Neural progenitor cell (in vitro differentiated cells): ENCODE results near the gene PLAAT4. TPM values are rescaled to one million over a fixed set of nuclear protein-coding genes. Genes with fewer than 3 reads are reported as not detected.
"Not testable (repeated sequence)": the region's sequence is repeated elsewhere in the genome, so short reads cannot be mapped to it uniquely, and the experiment has no call there.

Source experiments
- DNase-seq: peaks from one replicate; pipeline ENCODE4 v3.0.0-alpha.2; 2016; ENCODE audit warnings: low spot score
- H2AFZ ChIP-seq: fragments of 200-600 bp; sonication (generic); replicated peaks from 2 replicates; pipeline ENCODE4 v1.6.1; 2016; ENCODE audit warnings: antibody characterized with exemption
- H3F3A ChIP-seq: fragments of 200-600 bp; sonication (generic); 2 replicates; pipeline ENCODE4 v1.6.1; 2016; ENCODE audit warnings: antibody characterized with exemption, low read depth
- H3K27ac ChIP-seq: fragments of 200-600 bp; sonication (generic); 2 replicates; pipeline ENCODE4 v1.5.1; 2016; ENCODE audit warnings: mild to moderate bottlenecking
- H3K27me3 ChIP-seq: fragments of 200-600 bp; sonication (generic); 2 replicates; pipeline ENCODE4 v1.6.1; 2016; ENCODE audit warnings: mild to moderate bottlenecking, moderate library complexity
- H3K36me3 ChIP-seq: fragments of 200-600 bp; sonication (generic); 2 replicates; pipeline ENCODE4 v1.5.1; 2016
- H3K4me1 ChIP-seq: fragments of 200-600 bp; sonication (generic); 2 replicates; pipeline ENCODE4 v1.6.1; 2016; ENCODE audit warnings: mixed run types
- H3K4me2 ChIP-seq: fragments of 200-600 bp; sonication (generic); 2 replicates; pipeline ENCODE4 v1.6.1; 2016
- H3K4me3 ChIP-seq: fragments of 200-600 bp; sonication (generic); 2 replicates; pipeline ENCODE4 v1.5.1; 2016
- H3K79me2 ChIP-seq: fragments of 200-600 bp; sonication (generic); 2 replicates; pipeline ENCODE4 v1.6.1; 2016; ENCODE audit warnings: low read depth
- H3K9ac ChIP-seq: fragments of 200-600 bp; sonication (generic); 2 replicates; pipeline ENCODE4 v1.6.1; 2016
- H3K9me3 ChIP-seq: fragments of 200-600 bp; sonication (generic); 2 replicates; pipeline ENCODE4 v1.5.1; 2016; ENCODE audit warnings: low read depth
- H4K20me1 ChIP-seq: fragments of 200-600 bp; sonication (generic); 2 replicates; pipeline ENCODE4 v1.6.1; 2016; ENCODE audit warnings: low read depth
- H3K27ac Mint-ChIP-seq: 3 replicates; pipeline ENCODE4 v1.8.0; 2021; ENCODE audit warnings: mixed read lengths
- H3K27me3 Mint-ChIP-seq: 2 replicates; pipeline ENCODE4 v1.8.0; 2022; ENCODE audit warnings: low read depth, mild to moderate bottlenecking, inconsistent platforms, moderate library complexity, mixed read lengths; ENCODE audit not compliant: insufficient read depth
- H3K36me3 Mint-ChIP-seq: 3 replicates; pipeline ENCODE4 v1.8.0; 2021; ENCODE audit warnings: mixed read lengths
- H3K4me1 Mint-ChIP-seq: 3 replicates; pipeline ENCODE4 v1.8.0; 2021; ENCODE audit warnings: mixed read lengths
- H3K4me3 Mint-ChIP-seq: 3 replicates; pipeline ENCODE4 v1.8.0; 2021; ENCODE audit warnings: mild to moderate bottlenecking, moderate library complexity, mixed read lengths
- H3K9me3 Mint-ChIP-seq: 3 replicates; pipeline ENCODE4 v1.8.0; 2020; ENCODE audit warnings: mixed read lengths
- CTCF ChIP-seq: fragments of 200-600 bp; sonication (generic); IDR thresholded peaks from 2 replicates; pipeline ENCODE4 v1.5.1; 2017; ENCODE audit warnings: antibody characterized with exemption, mild to moderate bottlenecking
- EZH2 ChIP-seq: fragments of 200-600 bp; sonication (generic); IDR thresholded peaks from 2 replicates; pipeline ENCODE4 v1.6.1; 2017; ENCODE audit warnings: antibody characterized with exemption, mild to moderate bottlenecking, moderate library complexity
- EZH2phosphoT487 ChIP-seq: fragments of 200-600 bp; sonication (generic); IDR thresholded peaks from 2 replicates; pipeline ENCODE4 v1.6.1; 2017; ENCODE audit warnings: antibody characterized with exemption
- total RNA-seq: library from RNA; depleted of rRNA; stranded (reverse); fragments of >200 nt; gene quantifications from 2 replicates; pipeline ENCODE4 v1.2.3, GENCODE V29; 2015; ENCODE audit warnings: low replicate concordance

PLAAT4 gene
- total RNA-seq, 1 donor from 2014 or later: not detected

GRCh38 chr11:63537293-63538101 lies 889 bp downstream of the PLAAT4 start:
- Mint-ChIP-seq H3K4me1 (peaks cover 22% of the 10 kb centered on the region), H3K27ac (peak overlapping the region; percentile 88), H3K27me3 (peaks cover 2% of the 10 kb centered on the region), H3K36me3 (no peaks in the 10 kb centered on the region), H3K4me3 (no peak overlapping the region), H3K9me3 (no peaks in the 10 kb centered on the region)
- no peak overlapping the region for H3K4me2 ChIP-seq
- no peaks in the 10 kb centered on the region for H3K9me3 ChIP-seq
- TF ChIP-seq CTCF (no peak), EZH2 (no peak), EZH2phosphoT487 (no peak)
- H3K27me3 ChIP-seq: no peaks in the 10 kb centered on the region
- H3K4me3 ChIP-seq: no peak overlapping the region
- no peak for DNase-seq
- no peaks in the 10 kb centered on the region for H3K79me2 ChIP-seq
- no peak overlapping the region for H3K9ac ChIP-seq
- peaks cover 24% of the 10 kb centered on the region for H3K4me1 ChIP-seq
- H2AFZ ChIP-seq: peak overlapping the region; percentile 57
- no peaks in the 10 kb centered on the region for H4K20me1 ChIP-seq
- no peak overlapping the region for H3K27ac ChIP-seq
- peaks cover 14% of the 10 kb centered on the region for H3F3A ChIP-seq
- no peaks in the 10 kb centered on the region for H3K36me3 ChIP-seq

DNA sequence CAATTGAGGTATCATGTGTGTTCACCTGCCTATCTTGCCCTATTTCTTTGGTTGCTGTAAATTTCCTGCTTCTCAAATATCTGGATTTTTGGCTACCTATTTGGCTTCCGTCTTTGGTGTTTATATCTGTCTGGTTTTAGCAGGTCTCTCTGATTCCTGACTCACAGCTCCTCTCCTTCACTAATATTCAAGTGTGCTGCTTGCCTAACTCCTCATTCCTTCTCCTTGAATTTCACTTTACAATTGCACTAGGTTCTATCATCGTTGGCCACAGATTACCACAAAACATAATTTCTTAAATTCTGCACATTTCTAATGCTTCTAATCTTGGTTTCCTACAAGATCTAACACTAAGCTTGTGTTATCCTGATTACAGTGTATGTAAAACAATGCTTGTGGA lies 5.9 kb downstream of the PLAAT4 start:
- not testable (repeated sequence) for H4K20me1 ChIP-seq, H3F3A ChIP-seq, H3K9ac ChIP-seq, H3K4me1 ChIP-seq, DNase-seq, H3K36me3 ChIP-seq, H3K4me1 Mint-ChIP-seq, H3K27ac ChIP-seq, H3K27me3 ChIP-seq, H3K4me3 ChIP-seq, H3K27me3 Mint-ChIP-seq, H3K36me3 Mint-ChIP-seq, H3K9me3 Mint-ChIP-seq, H3K27ac Mint-ChIP-seq, H3K9me3 ChIP-seq, H3K79me2 ChIP-seq, H3K4me3 Mint-ChIP-seq, H3K4me2 ChIP-seq, H2AFZ ChIP-seq

GRCh38 chr11:63543711-63544110 lies 7.1 kb downstream of the PLAAT4 start:
- Histone ChIP-seq H3K9ac (no peak overlapping the region), H3K27me3 (no peaks in the 10 kb centered on the region), H3K4me2 (no peak overlapping the region), H3K9me3 (no peaks in the 10 kb centered on the region), H4K20me1 (no peaks in the 10 kb centered on the region), H3K27ac (no peak overlapping the region), H2AFZ (no peak overlapping the region), H3K79me2 (no peaks in the 10 kb centered on the region), H3K4me1 (no peaks in the 10 kb centered on the region), H3K36me3 (no peaks in the 10 kb centered on the region), H3K4me3 (no peak overlapping the region), H3F3A (no peaks in the 10 kb centered on the region)
- no peak overlapping the region for H3K4me3 Mint-ChIP-seq
- TF ChIP-seq EZH2phosphoT487: no peak
- no peak for TF ChIP-seq CTCF
- TF ChIP-seq EZH2: no peak
- H3K27me3 Mint-ChIP-seq: peaks cover 3% of the 10 kb centered on the region
- H3K36me3 Mint-ChIP-seq: no peaks in the 10 kb centered on the region
- no peaks in the 10 kb centered on the region for H3K9me3 Mint-ChIP-seq
- no peak for DNase-seq
- no peak overlapping the region for H3K27ac Mint-ChIP-seq
- no peaks in the 10 kb centered on the region for H3K4me1 Mint-ChIP-seq

DNA sequence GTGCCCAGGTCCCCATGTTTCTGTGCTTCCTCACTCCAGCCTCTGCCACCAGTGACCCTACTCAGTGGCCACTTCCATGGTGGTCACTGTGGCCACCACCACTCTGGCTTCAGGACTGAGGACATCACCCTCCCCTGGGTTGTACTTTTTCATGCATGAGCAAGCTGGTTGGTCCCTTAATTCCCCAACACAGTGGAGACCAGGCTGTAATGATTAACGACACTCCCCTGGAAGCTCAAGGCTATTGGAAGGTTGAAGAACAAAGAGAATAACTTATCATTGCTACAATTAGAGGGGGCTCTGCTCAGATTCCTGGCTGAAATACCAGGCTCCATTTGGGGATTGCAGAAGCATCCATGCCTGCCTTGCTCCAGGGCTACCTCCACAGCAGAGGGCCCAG lies 10.5 kb downstream of the PLAAT4 start:
- H3K36me3 ChIP-seq: no peaks in the 10 kb centered on the region
- no peaks in the 10 kb centered on the region for H3K79me2 ChIP-seq
- no peaks in the 10 kb centered on the region for H3K36me3 Mint-ChIP-seq
- H4K20me1 ChIP-seq: no peaks in the 10 kb centered on the region
- H3K27ac Mint-ChIP-seq: no peak overlapping the region
- no peaks in the 10 kb centered on the region for H3F3A ChIP-seq
- no peaks in the 10 kb centered on the region for H3K9me3 Mint-ChIP-seq
- no peak overlapping the region for H3K4me3 Mint-ChIP-seq
- H3K27me3 Mint-ChIP-seq: peaks cover 2% of the 10 kb centered on the region
- H3K4me1 Mint-ChIP-seq: peaks cover 5% of the 10 kb centered on the region
- no peaks in the 10 kb centered on the region for H3K9me3 ChIP-seq
- H3K27ac ChIP-seq: no peak overlapping the region
- DNase-seq: no peak
- no peaks in the 10 kb centered on the region for H3K27me3 ChIP-seq
- no peak overlapping the region for H2AFZ ChIP-seq
- no peak overlapping the region for H3K4me3 ChIP-seq
- TF ChIP-seq EZH2 (no peak), CTCF (no peak), EZH2phosphoT487 (no peak)
- H3K4me1 ChIP-seq: no peaks in the 10 kb centered on the region
- H3K9ac ChIP-seq: no peak overlapping the region
- H3K4me2 ChIP-seq: no peak overlapping the region
